NCI-H2171 treated with DMSO at 0.1 percent for 48 hours (cell line): ENCODE data around the gene MITF.

Experiments
- DNase-seq: peaks from one replicate; lab custom pipeline; 2025; lab: John Stamatoyannopoulos, UW

The MITF gene

GRCh38 chr3:69838217-69838616, 99.0 kb downstream of the MITF start:
- DNase-seq = no peak

GRCh38 chr3:69838696-69839515, 99.6 kb downstream of the MITF start:
- DNase-seq = no peak

- DNase-seq = no peak
These were observed 103.1 kb downstream of the MITF start for GRCh38 chr3:69842351-69842750.

- DNase-seq = no peak
These were observed 103.5 kb downstream of the MITF start for GRCh38 chr3:69842789-69843188.

DNA sequence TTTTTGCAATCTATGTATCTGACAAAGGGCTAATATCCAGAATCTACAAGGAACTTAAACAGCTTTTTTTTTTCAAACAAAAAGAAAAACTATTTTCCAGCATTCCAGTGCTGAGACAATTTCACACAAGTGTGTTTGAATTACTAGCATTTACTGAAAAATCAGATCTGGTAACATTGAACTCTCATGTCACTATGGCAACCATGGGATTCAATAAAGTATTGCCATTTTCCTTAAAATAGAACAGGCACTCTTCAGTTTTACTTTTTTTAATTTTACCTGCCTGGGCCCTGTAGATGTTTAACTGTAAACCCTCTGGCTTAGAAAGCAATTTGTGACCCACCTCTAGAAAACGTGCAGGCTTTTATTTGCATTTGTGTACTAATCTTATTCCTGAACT, 105.4 kb downstream of the MITF start:
- no peak for DNase-seq

DNA sequence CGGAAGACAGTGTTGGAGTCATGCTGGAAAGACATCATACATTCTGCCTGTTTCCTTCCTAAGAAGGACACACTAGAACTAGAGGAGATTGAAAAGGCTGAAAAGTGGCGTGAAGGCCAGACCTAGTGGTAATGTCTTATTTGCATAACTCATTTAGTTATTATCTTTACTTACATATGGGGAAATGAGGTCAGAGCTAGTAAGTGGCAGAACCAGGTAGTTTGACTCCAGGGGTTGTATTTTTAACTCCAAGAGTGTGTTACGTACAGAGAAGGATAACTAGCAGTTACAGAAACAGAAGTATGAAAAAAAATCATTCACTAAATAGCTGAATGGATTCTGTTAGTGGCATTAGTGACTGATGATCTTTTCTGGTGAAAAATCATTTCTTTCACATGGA, 108.0 kb downstream of the MITF start:
- DNase-seq = no peak

DNA sequence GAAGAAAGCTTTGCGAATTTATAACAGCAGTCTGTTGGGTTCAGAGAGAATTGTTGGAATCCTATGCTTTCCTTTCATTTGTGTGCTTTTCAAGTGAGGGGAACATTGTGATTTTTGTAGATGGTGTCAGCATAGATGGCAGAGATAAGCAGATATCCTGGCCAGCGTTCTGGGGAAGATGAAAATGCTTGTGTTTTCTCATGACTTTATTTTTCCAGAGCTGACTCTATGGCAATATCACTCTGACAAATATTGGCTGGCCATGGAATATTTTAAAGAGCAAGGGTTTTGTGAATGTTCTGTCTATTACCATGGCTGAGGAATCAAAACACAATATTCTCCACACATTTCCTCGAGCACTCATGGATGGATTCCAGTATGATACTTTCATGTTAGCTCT, 108.8 kb downstream of the MITF start:
- no peak for DNase-seq

GRCh38 chr3:69850849-69851248, 111.6 kb downstream of the MITF start:
- no peak for DNase-seq

DNA sequence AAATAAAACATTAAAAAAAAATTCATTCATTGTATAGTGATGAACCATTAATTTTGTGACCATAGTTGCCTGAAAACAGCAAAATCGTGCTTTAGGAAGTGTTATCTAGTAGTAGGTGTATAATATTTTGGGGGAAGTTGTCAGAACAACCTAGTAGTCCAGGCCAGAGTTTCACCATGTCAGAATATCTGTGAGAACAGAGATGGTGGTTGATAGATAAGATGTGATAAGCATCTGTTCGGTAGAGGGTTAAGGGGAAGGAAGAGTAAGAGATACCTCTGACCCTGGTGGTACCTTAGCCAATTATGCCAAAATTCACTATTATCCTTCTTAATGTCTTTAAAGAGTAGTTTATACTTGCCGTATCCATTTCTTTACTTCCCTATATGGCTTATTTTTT, 113.8 kb downstream of the MITF start:
- DNase-seq = no peak

- DNase-seq = peak; percentile 58
These were observed 116.3 kb downstream of the MITF start for GRCh38 chr3:69855436-69856162.

DNA sequence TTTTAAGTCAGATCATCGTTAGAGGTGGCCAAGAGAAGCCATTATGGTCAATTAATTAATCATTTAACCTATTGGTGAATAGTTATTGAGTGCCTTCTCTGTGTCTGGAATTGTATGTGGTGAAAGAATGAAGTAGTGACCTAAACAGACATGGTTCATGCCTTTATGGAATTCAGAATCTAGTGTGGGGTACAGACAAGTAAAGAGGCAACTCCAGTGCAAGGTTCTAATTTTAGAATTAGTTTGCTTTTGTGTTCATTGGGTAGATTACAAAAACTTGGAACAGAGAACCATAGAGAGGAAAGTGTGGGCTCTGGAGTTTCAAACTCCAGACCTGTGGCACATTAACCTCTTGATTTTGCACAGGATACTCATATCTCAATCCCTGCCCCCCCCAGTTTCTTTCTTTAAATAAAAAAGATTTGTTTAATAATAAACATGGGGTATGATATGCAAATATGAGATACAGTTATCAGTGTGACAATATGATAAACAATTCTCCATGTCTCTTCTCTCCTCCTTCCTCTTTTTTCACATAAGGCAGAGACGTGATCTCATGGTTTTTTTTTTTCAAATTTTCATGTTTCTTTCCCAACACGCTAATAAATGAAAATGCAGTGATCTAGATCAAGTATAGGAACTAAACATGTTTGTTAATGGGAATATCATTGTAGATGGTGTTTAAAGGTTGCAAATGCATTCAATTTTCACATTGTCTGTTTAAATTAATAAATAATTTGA, 117.9 kb downstream of the MITF start:
- DNase-seq = no peak

DNA sequence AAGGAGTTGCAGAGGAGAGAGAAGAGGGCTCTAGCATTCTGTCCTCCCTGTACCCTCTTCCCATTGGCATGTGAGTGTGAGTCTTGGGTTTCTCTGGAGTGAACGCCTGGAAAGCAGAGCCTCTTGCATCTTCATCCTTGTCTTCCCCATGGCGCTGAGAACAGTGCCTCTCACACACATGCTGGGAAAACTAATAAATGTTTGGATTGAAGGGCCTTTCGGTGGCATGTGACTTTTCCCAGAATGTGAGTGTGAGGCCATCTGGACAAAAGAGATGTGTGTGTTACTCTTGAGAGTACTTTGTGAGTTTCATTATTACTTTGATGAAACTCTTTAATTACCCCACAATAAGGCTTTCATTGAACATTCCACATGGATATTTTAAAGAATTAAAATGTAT, 122.3 kb downstream of the MITF start:
- no peak for DNase-seq

DNA sequence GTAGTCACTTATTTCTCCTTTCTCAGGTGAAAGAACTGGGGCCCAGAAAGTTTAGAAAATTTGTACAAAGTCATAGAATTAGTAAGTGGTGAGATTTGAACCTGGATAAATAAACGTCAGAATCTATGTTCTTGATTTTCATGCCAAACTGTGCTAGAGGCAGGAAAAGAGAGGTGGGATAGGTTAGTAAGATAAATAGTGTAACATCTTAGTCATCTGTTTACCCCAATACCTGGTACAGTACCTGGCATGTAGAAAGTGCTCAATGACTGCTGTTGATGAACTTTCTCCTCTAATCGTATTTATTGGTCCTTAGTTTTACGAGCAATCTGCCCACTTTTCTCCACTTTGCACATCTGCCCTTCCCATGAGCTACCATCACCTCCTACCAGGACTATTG, 124.9 kb downstream of the MITF start:
- no peak for DNase-seq

DNA sequence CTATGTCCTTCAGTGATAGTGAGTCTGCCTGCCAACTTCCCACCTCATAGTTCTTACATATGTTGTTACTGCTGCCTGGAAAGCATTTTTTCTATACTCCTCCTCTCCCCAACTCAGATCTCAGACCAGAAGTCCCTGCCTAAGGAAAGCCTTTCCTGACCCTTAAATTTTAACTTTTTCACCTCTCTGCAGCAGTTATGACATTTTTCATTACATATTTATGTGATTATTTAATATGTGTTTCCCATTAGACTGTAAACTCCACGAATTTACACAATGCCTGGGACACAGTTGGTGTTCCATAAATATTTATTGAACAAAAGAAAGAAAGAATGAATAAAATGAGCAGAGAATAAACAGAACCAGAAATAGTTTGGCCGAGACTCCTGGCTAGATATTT, 125.5 kb downstream of the MITF start:
- no peak for DNase-seq

DNA sequence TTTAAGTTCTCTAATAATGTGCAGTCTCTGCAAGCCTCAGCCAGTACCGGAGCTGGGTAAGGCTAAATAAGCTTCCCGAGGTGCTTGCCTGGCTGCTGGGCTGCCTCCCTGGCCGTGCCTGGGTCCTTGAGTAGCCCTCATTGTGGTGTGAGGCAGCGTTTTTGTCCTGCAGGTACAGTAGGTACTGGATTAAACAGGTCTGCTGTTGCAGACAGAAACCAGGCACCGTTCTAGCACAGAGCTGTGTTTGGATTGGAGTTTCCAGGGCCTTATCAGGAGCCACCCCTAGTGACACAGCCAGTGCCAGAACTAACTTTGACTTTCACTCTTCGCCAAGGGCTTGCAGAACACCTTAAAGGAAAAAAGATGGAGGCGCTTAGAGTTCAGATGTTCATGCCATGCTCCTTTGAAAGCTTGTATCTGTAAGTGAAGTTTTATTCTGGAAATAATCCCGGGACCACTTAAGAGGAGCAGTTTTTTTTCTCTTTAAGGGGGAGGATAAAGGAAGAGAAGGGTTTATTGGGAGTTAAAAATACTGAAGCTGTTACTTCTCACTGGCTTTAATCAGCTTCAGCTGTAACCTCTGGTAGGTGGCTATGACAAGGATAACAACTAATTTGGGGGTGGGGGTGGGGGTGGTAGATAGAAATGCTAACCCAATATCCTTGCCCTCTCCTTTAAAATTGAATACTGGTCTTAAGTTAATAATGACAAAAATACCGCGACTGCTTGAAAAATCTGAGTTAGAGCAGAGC, 126.8 kb downstream of the MITF start:
- no peak for DNase-seq

DNA sequence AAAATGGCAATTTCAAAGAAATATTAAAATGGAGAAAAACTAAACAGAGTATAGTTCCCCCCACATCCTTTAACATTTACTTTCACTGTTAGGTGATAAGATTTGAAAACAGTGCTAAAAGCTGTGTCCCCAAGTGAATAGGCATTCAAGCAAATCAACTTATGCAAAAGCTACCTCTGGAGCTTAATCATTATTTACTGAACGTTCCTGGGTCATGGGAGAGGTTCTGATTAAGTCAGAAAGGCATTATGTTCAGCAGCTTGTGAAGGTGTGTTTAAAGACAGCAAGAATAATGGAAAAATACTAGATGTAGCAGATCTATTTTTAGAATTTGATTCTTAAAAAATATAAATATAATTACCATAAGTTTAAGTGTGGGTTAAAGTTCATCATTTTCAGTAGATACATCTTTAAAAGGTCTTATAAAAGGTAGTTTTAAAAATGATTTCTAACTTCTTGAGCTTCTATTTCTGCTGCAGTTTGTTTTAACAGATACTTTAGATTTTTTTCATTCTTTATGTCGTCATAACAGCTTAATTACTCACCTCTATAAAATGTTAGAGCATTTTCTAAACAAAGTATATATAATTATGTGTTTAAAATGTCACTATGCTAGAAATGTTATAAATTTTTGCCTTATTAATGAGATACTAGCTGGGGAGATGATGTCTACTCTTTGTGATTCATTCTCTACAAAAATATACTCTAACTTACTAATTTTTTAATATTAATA, 127.9 kb downstream of the MITF start:
- no peak for DNase-seq

DNA sequence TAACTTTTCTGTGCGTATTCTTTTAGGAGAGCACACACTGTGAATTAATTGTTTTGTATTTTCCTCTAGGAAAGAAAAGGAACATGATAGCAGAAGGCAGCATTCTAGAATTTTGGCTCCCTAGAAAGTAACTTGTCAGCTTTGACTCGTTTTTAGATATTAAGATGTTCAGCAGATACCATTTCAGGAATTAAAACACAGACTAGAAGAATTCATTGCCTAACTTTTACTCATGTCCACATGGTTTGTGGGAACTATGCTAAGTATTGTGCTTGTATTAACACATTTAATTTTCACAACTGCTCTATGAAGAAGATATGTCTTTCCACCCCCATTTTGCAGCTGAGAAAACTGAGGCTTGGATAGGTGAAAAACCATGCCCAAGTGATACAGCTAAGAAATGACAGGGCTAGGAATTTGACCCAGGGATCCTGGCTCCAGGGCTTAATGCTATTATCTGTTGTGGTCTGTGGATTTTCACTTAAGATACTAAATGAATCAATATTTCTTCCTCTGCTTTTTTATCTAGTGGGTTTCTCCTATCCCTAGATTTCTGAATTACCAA, 128.8 kb downstream of the MITF start:
- no peak for DNase-seq

GRCh38 chr3:69868841-69869420, 129.7 kb downstream of the MITF start:
- DNase-seq = no peak

DNA sequence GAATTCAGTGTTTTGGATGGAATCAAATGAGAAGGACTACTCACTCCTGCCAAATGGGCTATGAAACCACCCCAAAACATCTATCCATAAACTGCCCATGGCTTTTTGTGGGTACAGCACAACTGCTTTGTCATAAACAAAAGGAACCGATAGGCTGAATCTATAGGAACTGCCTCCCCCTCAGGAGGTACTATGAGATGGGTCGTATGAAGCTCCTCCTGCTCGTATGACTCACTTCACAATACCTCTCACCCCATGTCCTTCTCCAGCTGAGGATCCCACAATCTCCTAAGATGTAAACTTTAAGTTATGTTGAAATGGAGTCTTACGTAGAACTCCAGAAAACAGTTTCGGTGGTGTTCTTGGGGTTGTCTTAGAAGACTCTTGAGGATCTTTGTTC, 130.4 kb downstream of the MITF start:
- no peak for DNase-seq

DNA sequence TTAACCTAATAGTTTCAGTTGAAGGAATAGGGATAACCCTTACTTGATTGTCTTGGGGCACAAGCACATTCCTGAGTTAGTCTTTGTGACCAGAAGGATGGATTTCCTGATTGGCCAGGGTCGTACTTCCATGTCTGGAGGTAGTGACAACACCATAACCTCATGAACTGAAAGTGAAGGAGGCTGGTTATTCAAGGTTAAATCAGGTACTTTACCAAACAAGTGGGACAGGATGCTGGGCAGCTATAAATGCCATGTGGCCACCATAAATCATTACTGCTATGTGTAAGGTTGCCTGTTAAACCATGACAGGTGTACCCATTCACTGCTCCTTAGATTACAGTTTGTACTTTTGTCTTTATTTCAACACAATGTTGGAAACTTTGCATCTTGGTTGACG, 132.0 kb downstream of the MITF start:
- no peak for DNase-seq

GRCh38 chr3:69871868-69872267, 132.6 kb downstream of the MITF start:
- DNase-seq = no peak
